NT2/D1 (cell line): Measurements from ENCODE around the gene TSPYL2.

ENCODE experiments used
- DNase-seq: peaks from one replicate; pipeline ENCODE4 v3.0.0-alpha.2; 2011; ENCODE audit warnings: low read depth, low spot score
- H3K27me3 ChIP-seq: 2 replicates; pipeline ENCODE4 v1.6.0; 2011; ENCODE audit warnings: mild to moderate bottlenecking; ENCODE audit not compliant: insufficient read length, insufficient read depth
- H3K36me3 ChIP-seq: 2 replicates; pipeline ENCODE4 v1.6.1; 2011; ENCODE audit warnings: mild to moderate bottlenecking, low read length, mixed read lengths; ENCODE audit not compliant: insufficient read depth, insufficient read length
- H3K4me1 ChIP-seq: 2 replicates; pipeline ENCODE4 v1.5.1; 2011; ENCODE audit not compliant: insufficient read depth, insufficient read length
- H3K4me3 ChIP-seq: 2 replicates; pipeline ENCODE4 v1.5.1; 2011; ENCODE audit warnings: low read depth; ENCODE audit not compliant: insufficient read length
- H3K9ac ChIP-seq: 2 replicates; pipeline ENCODE4 v1.6.0; 2011; ENCODE audit warnings: low read depth; ENCODE audit not compliant: insufficient read length
- H3K9me3 ChIP-seq: 2 replicates; pipeline ENCODE4 v1.5.1; 2011; ENCODE audit warnings: mild to moderate bottlenecking, low read length; ENCODE audit not compliant: insufficient read depth
- SUZ12 ChIP-seq: IDR thresholded peaks from 2 replicates; pipeline ENCODE4 v1.6.1; 2011; ENCODE audit not compliant: insufficient read length, insufficient read depth; ENCODE audit errors: extremely low read depth
- YY1 ChIP-seq: IDR thresholded peaks from 2 replicates; pipeline ENCODE4 v1.6.1; 2011; ENCODE audit not compliant: insufficient read length, insufficient read depth
- ZNF274 ChIP-seq: IDR thresholded peaks from 2 replicates; pipeline ENCODE4 v1.6.1; 2011; ENCODE audit warnings: mild to moderate bottlenecking, low read depth, low read length

Gene TSPYL2

GRCh38 chrX:53081925-53082772, at the start of gene TSPYL2:
Gene TSPYL2, plus strand, starts transcription at chrX:53082367. Its CDS starts 132 bp downstream, at chrX:53082499.
- Histone ChIP-seq H3K9me3 (no peaks in the 10 kb centered on the region), H3K36me3 (peaks cover 42% of the 10 kb centered on the region), H3K4me3 (peak within 1 kb of the TSS; percentile 74), H3K4me1 (no peaks in the 10 kb centered on the region), H3K27me3 (no peaks in the 10 kb centered on the region), H3K9ac (peak within 1 kb of the TSS; percentile 87)
- DNase-seq = peak; percentile 93
- TF ChIP-seq SUZ12 (no peak), YY1 (no peak), ZNF274 (no peak)

GRCh38 chrX:53036149-53036548, 46.0 kb upstream of the TSPYL2 start:
- no peak for TF ChIP-seq ZNF274
- no peak for TF ChIP-seq SUZ12
- TF ChIP-seq YY1 = no peak
- Histone ChIP-seq H3K9me3 (no peaks in the 10 kb centered on the region), H3K27me3 (no peaks in the 10 kb centered on the region), H3K4me1 (no peaks in the 10 kb centered on the region), H3K4me3 (no peak overlapping the region), H3K9ac (no peak overlapping the region), H3K36me3 (no peaks in the 10 kb centered on the region)
- DNase-seq = no peak

- no peaks in the 10 kb centered on the region for H3K9me3 ChIP-seq
- no peaks in the 10 kb centered on the region for H3K27me3 ChIP-seq
- H3K9ac ChIP-seq = no peak overlapping the region
- no peaks in the 10 kb centered on the region for H3K36me3 ChIP-seq
- TF ChIP-seq YY1 (no peak), ZNF274 (no peak), SUZ12 (no peak)
- no peaks in the 10 kb centered on the region for H3K4me1 ChIP-seq
- H3K4me3 ChIP-seq = no peak overlapping the region
- no peak for DNase-seq
Measured at GRCh38 chrX:53039236-53039635, 42.9 kb upstream of the TSPYL2 start.

- H3K9me3 ChIP-seq = no peaks in the 10 kb centered on the region
- H3K27me3 ChIP-seq = no peaks in the 10 kb centered on the region
- H3K4me3 ChIP-seq = no peak overlapping the region
- no peak overlapping the region for H3K9ac ChIP-seq
- no peaks in the 10 kb centered on the region for H3K4me1 ChIP-seq
- TF ChIP-seq SUZ12 (no peak), ZNF274 (no peak), YY1 (no peak)
- no peak for DNase-seq
- peaks cover 1% of the 10 kb centered on the region for H3K36me3 ChIP-seq
Measured at GRCh38 chrX:53044995-53045394, 37.2 kb upstream of the TSPYL2 start.

- Histone ChIP-seq H3K4me1 (no peaks in the 10 kb centered on the region), H3K9ac (no peak overlapping the region), H3K4me3 (no peak overlapping the region), H3K27me3 (no peaks in the 10 kb centered on the region), H3K9me3 (no peaks in the 10 kb centered on the region), H3K36me3 (peaks cover 5% of the 10 kb centered on the region)
- no peak for DNase-seq
- TF ChIP-seq SUZ12 (no peak), YY1 (no peak), ZNF274 (no peak)
Measured at GRCh38 chrX:53047228-53047627, 34.9 kb upstream of the TSPYL2 start.

GRCh38 chrX:53048169-53049126, 33.7 kb upstream of the TSPYL2 start, which contains the start of gene GPR173:
Gene GPR173, plus strand, starts transcription at chrX:53048789. Its CDS starts 27,833 bp downstream, at chrX:53076622.
- DNase-seq = peak; percentile 43
- Histone ChIP-seq H3K27me3 (no peaks in the 10 kb centered on the region), H3K9me3 (no peaks in the 10 kb centered on the region), H3K9ac (peak within 1 kb of the TSS; percentile 83), H3K4me3 (peak within 1 kb of the TSS; percentile 58), H3K4me1 (no peaks in the 10 kb centered on the region), H3K36me3 (peaks cover 7% of the 10 kb centered on the region)
- TF ChIP-seq ZNF274 (no peak), SUZ12 (no peak), YY1 (no peak)
